ENCODE measurements around the gene PDE3B.
"Not testable (repeated sequence)": the region's sequence is repeated elsewhere in the genome, so short reads cannot be mapped to it uniquely, and the experiment has no call there.

DNA sequence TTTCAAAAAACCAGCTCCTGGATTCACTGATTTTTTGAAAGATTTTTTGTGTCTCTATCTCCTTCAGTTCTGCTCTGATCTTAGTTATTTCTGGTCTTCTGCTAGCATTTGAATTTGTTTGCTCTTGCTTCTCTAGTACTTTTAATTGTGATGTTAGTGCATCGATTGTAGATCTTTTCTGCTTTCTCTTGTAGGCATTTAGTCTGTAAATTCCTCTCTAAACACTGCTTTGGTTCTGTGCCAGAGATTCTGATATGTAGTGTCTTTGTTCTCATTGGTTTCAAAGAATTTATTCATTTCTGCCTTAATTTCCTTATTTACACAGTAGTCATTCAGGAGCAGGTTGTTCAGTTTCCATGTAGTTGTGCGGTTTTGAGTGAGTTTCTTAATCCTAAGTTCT is 96.9 kb downstream of the PDE3B start:
- TF ChIP-seq YY1 (IDR thresholded peaks at IDR 0.05; ENCODE audit: insufficient read depth, insufficient read length); SUZ12 (IDR thresholded peaks at IDR 0.05; ENCODE audit: extremely low read depth, insufficient read depth, insufficient read length); ZNF274 (IDR thresholded peaks at IDR 0.05; ENCODE audit: low read depth, low read length): not testable (repeated sequence)
